ENCODE measurements around the gene KRTAP5-7. TPM values are rescaled to one million over a fixed set of nuclear protein-coding genes. Genes with fewer than 3 reads are reported as not detected.

Gene KRTAP5-7
- total RNA-seq, 1 experiment from 2014 or later, result not detected

GRCh38 chr11:71481101-71481960, 45.7 kb upstream of the KRTAP5-7 start:
- CTCF ChIA-PET, result interaction anchor here (0.6 to 0.8 kb wide), 2 partner anchors 12 to 82 kb away, joined by 3 read pairs; no protein-coding TSS in a partner anchor
- no TSS peak for BruUV-seq (replicated peaks)
- H3K9me3 ChIP-seq (ENCODE audit: insufficient read depth, low read depth), result no peaks in the 10 kb centered on the region
- H3K79me2 ChIP-seq (ENCODE audit: low read depth), result no peaks in the 10 kb centered on the region
- H3K36me3 ChIP-seq (ENCODE audit: low read depth), result peaks cover 42% of the 10 kb centered on the region
- TF ChIP-seq CTCF (conservative IDR thresholded peaks at IDR 0.05) (no peak), EZH2 (IDR thresholded peaks at IDR 0.05; ENCODE audit: low read depth) (no peak)
- intact Hi-C loops (cut with micrococcal nuclease; ENCODE audit: unreplicated experiment), result loop anchor here (2.0 kb wide), 3 partner anchors 19 to 85 kb away; partner anchors contain the start of gene NADSYN1
- H3K27ac ChIP-seq, result peak overlapping the region; percentile 85
- H4K20me1 ChIP-seq (ENCODE audit: insufficient read depth), result no peaks in the 10 kb centered on the region
- H3K4me1 ChIP-seq (replicated peaks; ENCODE audit: insufficient read depth), result peaks cover 22% of the 10 kb centered on the region
- H3F3A ChIP-seq (ENCODE audit: insufficient read depth, low read depth), result peaks cover 23% of the 10 kb centered on the region
- peak; percentile 67 to 88 for DNase-seq
- POLR2A ChIA-PET (ENCODE audit: unreplicated experiment), result interaction anchor here (0.7 kb wide), 1 partner anchor 617 kb away, joined by 3 read pairs; no protein-coding TSS in a partner anchor
- H2AFZ ChIP-seq, result peak overlapping the region; percentile 69; the same call in 1 of the 2 replicates
- no peaks in the 10 kb centered on the region for H3K27me3 ChIP-seq (ENCODE audit: insufficient read depth, low read depth)
- H3K4me2 ChIP-seq, result peak overlapping the region; percentile 73
- H3K4me3 ChIP-seq, result peak overlapping the region; percentile 31; the same call in 1 of the 2 replicates
- H3K9me2 ChIP-seq (ENCODE audit: insufficient read depth), result no peaks in the 10 kb centered on the region

DNA sequence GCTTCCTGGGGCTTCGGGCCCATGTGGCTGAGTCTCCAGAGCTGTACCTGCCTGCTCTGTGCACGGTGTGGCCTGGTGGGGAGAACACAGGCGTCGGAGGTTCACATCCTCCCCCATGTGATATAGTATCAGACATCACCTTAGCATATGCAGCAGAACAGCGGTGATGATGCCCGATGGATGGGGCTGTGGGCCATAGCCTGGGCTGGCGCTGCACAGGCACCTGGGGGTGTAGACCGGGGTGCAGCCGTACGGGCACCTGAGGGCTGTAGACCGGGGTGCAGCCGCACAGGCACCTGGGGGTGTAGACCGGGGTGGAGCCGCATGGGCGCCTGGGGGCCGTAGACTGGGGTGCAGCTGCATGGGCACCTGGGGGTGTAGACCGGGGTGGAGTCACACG, 44.9 kb upstream of the KRTAP5-7 start:
- H2AFZ ChIP-seq, result no peak overlapping the region
- no peaks in the 10 kb centered on the region for H3K27me3 ChIP-seq (ENCODE audit: insufficient read depth, low read depth)
- no peak for DNase-seq
- no peak for TF ChIP-seq EZH2 (IDR thresholded peaks at IDR 0.05; ENCODE audit: low read depth)
- no peak for TF ChIP-seq CTCF (conservative IDR thresholded peaks at IDR 0.05)
- H3K9me2 ChIP-seq (ENCODE audit: insufficient read depth), result no peaks in the 10 kb centered on the region
- intact Hi-C loops (cut with micrococcal nuclease; ENCODE audit: unreplicated experiment), result no loop called here
- peak overlapping the region; percentile 85; the same call in 1 of the 2 replicates for H3K27ac ChIP-seq
- BruUV-seq (replicated peaks), result no TSS peak
- H3K4me3 ChIP-seq, result no peak overlapping the region
- no peaks in the 10 kb centered on the region for H3K79me2 ChIP-seq (ENCODE audit: low read depth)
- H3K4me1 ChIP-seq (replicated peaks; ENCODE audit: insufficient read depth), result peaks cover 23% of the 10 kb centered on the region
- no peaks in the 10 kb centered on the region for H4K20me1 ChIP-seq (ENCODE audit: insufficient read depth)
- H3K9me3 ChIP-seq (ENCODE audit: insufficient read depth, low read depth), result no peaks in the 10 kb centered on the region
- H3K4me2 ChIP-seq, result peak overlapping the region; percentile 73; the same call in 1 of the 2 replicates
- ChIA-PET POLR2A (ENCODE audit: unreplicated experiment) (no interaction called here), CTCF (interaction anchor here (0.6 kb wide), 1 partner anchor 11 kb away, joined by 3 read pairs; no protein-coding TSS in a partner anchor)
- peaks cover 27% of the 10 kb centered on the region for H3F3A ChIP-seq (ENCODE audit: insufficient read depth, low read depth)
- H3K36me3 ChIP-seq (ENCODE audit: low read depth), result peaks cover 42% of the 10 kb centered on the region

GRCh38 chr11:71482746-71483364, 44.2 kb upstream of the KRTAP5-7 start:
- H3K9me2 ChIP-seq (ENCODE audit: insufficient read depth), result no peaks in the 10 kb centered on the region
- CTCF ChIA-PET, result no interaction called here
- no peak for DNase-seq
- H3K4me1 ChIP-seq (replicated peaks; ENCODE audit: insufficient read depth), result peaks cover 27% of the 10 kb centered on the region
- H3F3A ChIP-seq (ENCODE audit: insufficient read depth, low read depth), result peaks cover 33% of the 10 kb centered on the region
- no peaks in the 10 kb centered on the region for H4K20me1 ChIP-seq (ENCODE audit: insufficient read depth)
- H2AFZ ChIP-seq, result no peak overlapping the region
- no peaks in the 10 kb centered on the region for H3K79me2 ChIP-seq (ENCODE audit: low read depth)
- peaks cover 40% of the 10 kb centered on the region for H3K36me3 ChIP-seq (ENCODE audit: low read depth)
- intact Hi-C loops (cut with micrococcal nuclease; ENCODE audit: unreplicated experiment), result no loop called here
- POLR2A ChIA-PET (ENCODE audit: unreplicated experiment), result no interaction called here
- BruUV-seq (replicated peaks), result no TSS peak
- H3K9me3 ChIP-seq (ENCODE audit: insufficient read depth, low read depth), result no peaks in the 10 kb centered on the region
- H3K27me3 ChIP-seq (ENCODE audit: insufficient read depth, low read depth), result no peaks in the 10 kb centered on the region
- H3K27ac ChIP-seq, result no peak overlapping the region
- no peak overlapping the region for H3K4me2 ChIP-seq
- TF ChIP-seq CTCF (conservative IDR thresholded peaks at IDR 0.05), result no peak
- no peak for TF ChIP-seq EZH2 (IDR thresholded peaks at IDR 0.05; ENCODE audit: low read depth)
- no peak overlapping the region for H3K4me3 ChIP-seq

Data from PC-9 (cell line).